ENCODE data around the gene IL12B.
"Not testable (repeated sequence)": the region's sequence is repeated elsewhere in the genome, so short reads cannot be mapped to it uniquely, and the experiment has no call there.

Gene IL12B

GRCh38 chr5:159294921-159295320 is 35.4 kb downstream of the IL12B start:
- TF ChIP-seq CTCF (IDR thresholded peaks at IDR 0.05; ENCODE audit: control insufficient read depth, insufficient read depth, low read depth, low read length, missing control alignments) = no peak
- no peak overlapping the region for H3K4me3 ChIP-seq (ENCODE audit: control insufficient read depth, low read depth, low read length)
- DNase-seq (ENCODE audit: low read depth) = no peak

- no peak for TF ChIP-seq CTCF (IDR thresholded peaks at IDR 0.05; ENCODE audit: control insufficient read depth, insufficient read depth, low read depth, low read length, missing control alignments)
- H3K4me3 ChIP-seq (ENCODE audit: control insufficient read depth, low read depth, low read length) = no peak overlapping the region
- DNase-seq (ENCODE audit: low read depth) = no peak
Measured at GRCh38 chr5:159290741-159291140, 39.5 kb downstream of the IL12B start.

GRCh38 chr5:159286420-159287035 is 43.8 kb downstream of the IL12B start:
- no peak overlapping the region for H3K4me3 ChIP-seq (ENCODE audit: control insufficient read depth, low read depth, low read length)
- peak; percentile 53 for TF ChIP-seq CTCF (IDR thresholded peaks at IDR 0.05; ENCODE audit: control insufficient read depth, insufficient read depth, low read depth, low read length, missing control alignments)
- DNase-seq (ENCODE audit: low read depth) = peak; percentile 8

GRCh38 chr5:159274676-159275075 is 55.6 kb downstream of the IL12B start:
- H3K4me3 ChIP-seq (ENCODE audit: control insufficient read depth, low read depth, low read length) = no peak overlapping the region
- no peak for DNase-seq (ENCODE audit: low read depth)
- TF ChIP-seq CTCF (IDR thresholded peaks at IDR 0.05; ENCODE audit: control insufficient read depth, insufficient read depth, low read depth, low read length, missing control alignments) = no peak

GRCh38 chr5:159273923-159274322 is 56.4 kb downstream of the IL12B start:
- no peak for DNase-seq (ENCODE audit: low read depth)
- TF ChIP-seq CTCF (IDR thresholded peaks at IDR 0.05; ENCODE audit: control insufficient read depth, insufficient read depth, low read depth, low read length, missing control alignments) = no peak
- no peak overlapping the region for H3K4me3 ChIP-seq (ENCODE audit: control insufficient read depth, low read depth, low read length)

- DNase-seq (ENCODE audit: low read depth) = no peak
- H3K4me3 ChIP-seq (ENCODE audit: control insufficient read depth, low read depth, low read length) = no peak overlapping the region
- TF ChIP-seq CTCF (IDR thresholded peaks at IDR 0.05; ENCODE audit: control insufficient read depth, insufficient read depth, low read depth, low read length, missing control alignments) = no peak
Measured at GRCh38 chr5:159269723-159270122, 60.6 kb downstream of the IL12B start.

- not testable (repeated sequence) for DNase-seq (ENCODE audit: low read depth); H3K4me3 ChIP-seq (ENCODE audit: control insufficient read depth, low read depth, low read length)
Measured at GRCh38 chr5:159266764-159267163, 63.5 kb downstream of the IL12B start.
